BE2C (cell line): ENCODE data around the gene CAPN3.

Source experiments
- DNase-seq: peaks from one replicate; pipeline ENCODE4 v3.0.0-alpha.2; 2020
- H3K27me3 ChIP-seq: fragments of 250-450 bp; sonication (Bioruptor Pico); 2 replicates; pipeline ENCODE4 v1.5.1; 2020; ENCODE audit warnings: mild to moderate bottlenecking
- H3K36me3 ChIP-seq: fragments of 250-450 bp; sonication (Bioruptor Pico); 2 replicates; pipeline ENCODE4 v1.5.1; 2020; ENCODE audit warnings: mild to moderate bottlenecking
- H3K4me1 ChIP-seq: fragments of 250-450 bp; sonication (Bioruptor Pico); 2 replicates; pipeline ENCODE4 v1.5.1; 2020
- H3K4me3 ChIP-seq: 2 replicates; pipeline ENCODE4 v1.5.1; 2011; ENCODE audit warnings: low read depth, low read length
- H3K9me3 ChIP-seq: fragments of 250-450 bp; sonication (Bioruptor Pico); 2 replicates; pipeline ENCODE4 v1.5.1; 2020
- TF ChIP-seq, protein P1 (sequence below): IDR thresholded peaks from 2 replicates; pipeline ENCODE4 v1.5.1; 2012; ENCODE audit warnings: mild to moderate bottlenecking, low read depth, low read length

The CAPN3 gene

DNA sequence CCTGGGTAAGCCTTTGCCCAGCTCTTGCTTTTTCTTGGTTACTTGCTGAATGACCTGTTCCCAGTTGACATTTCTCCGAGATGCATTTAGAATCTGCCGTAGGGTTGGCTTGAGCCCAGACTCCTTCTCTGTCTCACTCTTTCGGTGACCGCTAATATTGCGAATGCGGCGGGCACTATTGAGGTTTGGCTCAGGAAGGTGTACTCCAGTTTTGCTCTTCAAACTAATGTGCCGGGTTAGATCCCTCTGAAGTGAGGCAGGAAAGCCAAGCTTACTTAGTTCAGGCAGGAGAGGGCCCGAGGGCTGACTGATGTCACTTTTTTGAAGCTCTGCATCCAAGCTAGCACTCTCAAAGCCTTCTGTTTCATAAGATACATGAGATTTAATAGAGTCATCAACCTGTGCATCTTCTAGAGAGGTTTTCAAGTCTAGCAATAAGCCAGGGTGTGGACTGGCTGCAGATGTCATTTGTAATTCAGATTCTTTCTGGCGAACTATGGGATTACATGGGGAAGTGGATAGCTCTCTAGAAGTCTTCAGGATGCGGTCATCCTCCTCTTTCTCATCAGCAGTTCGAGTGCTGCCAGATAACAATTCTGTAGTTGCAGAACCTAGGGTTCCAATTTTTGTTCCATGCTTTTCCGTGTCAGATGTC is 90.6 kb downstream of the CAPN3 start:
- DNase-seq: no peak
- no peaks in the 10 kb centered on the region for H3K9me3 ChIP-seq
- H3K4me1 ChIP-seq: no peaks in the 10 kb centered on the region
- TF ChIP-seq, protein P1, sequence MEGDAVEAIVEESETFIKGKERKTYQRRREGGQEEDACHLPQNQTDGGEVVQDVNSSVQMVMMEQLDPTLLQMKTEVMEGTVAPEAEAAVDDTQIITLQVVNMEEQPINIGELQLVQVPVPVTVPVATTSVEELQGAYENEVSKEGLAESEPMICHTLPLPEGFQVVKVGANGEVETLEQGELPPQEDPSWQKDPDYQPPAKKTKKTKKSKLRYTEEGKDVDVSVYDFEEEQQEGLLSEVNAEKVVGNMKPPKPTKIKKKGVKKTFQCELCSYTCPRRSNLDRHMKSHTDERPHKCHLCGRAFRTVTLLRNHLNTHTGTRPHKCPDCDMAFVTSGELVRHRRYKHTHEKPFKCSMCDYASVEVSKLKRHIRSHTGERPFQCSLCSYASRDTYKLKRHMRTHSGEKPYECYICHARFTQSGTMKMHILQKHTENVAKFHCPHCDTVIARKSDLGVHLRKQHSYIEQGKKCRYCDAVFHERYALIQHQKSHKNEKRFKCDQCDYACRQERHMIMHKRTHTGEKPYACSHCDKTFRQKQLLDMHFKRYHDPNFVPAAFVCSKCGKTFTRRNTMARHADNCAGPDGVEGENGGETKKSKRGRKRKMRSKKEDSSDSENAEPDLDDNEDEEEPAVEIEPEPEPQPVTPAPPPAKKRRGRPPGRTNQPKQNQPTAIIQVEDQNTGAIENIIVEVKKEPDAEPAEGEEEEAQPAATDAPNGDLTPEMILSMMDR: no peak
- no peaks in the 10 kb centered on the region for H3K27me3 ChIP-seq
- H3K4me3 ChIP-seq: no peak overlapping the region
- peaks cover 49% of the 10 kb centered on the region for H3K36me3 ChIP-seq

GRCh38 chr15:42450425-42450790 is 91.1 kb downstream of the CAPN3 start:
- TF ChIP-seq, protein P1: no peak
- no peak for DNase-seq
- H3K27me3 ChIP-seq: no peaks in the 10 kb centered on the region
- no peaks in the 10 kb centered on the region for H3K9me3 ChIP-seq
- H3K4me1 ChIP-seq: no peaks in the 10 kb centered on the region
- H3K4me3 ChIP-seq: no peak overlapping the region
- H3K36me3 ChIP-seq: peaks cover 45% of the 10 kb centered on the region

- Histone ChIP-seq H3K9me3 (no peaks in the 10 kb centered on the region), H3K4me3 (no peak overlapping the region), H3K4me1 (peaks cover 11% of the 10 kb centered on the region), H3K36me3 (peaks cover 18% of the 10 kb centered on the region), H3K27me3 (no peaks in the 10 kb centered on the region)
- TF ChIP-seq, protein P1: no peak
- no peak for DNase-seq
Measured at GRCh38 chr15:42453826-42454225, 94.5 kb downstream of the CAPN3 start.

DNA sequence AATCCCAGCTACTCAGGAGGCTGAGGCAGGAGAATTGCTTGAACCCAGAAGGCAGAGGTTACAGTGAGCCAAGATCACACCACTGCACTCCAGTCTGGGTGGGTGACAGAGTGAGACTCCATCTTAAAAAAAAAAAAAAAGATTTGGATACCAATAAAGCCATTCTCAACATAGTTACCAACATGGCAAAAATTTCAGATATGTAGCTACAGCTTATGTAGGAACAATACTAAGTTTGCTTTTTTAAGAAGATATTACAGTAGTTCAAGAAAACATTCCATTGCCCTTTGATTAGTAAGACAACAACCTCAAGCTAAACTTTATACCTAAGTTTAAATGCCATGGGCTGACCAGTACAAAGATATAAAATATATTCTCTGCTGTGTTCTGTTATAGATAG is 97.2 kb downstream of the CAPN3 start:
- peaks cover 11% of the 10 kb centered on the region for H3K4me1 ChIP-seq
- TF ChIP-seq, protein P1: no peak
- H3K27me3 ChIP-seq: no peaks in the 10 kb centered on the region
- DNase-seq: no peak
- H3K4me3 ChIP-seq: no peak overlapping the region; the same call in 1 of the 2 replicates
- H3K36me3 ChIP-seq: peaks cover 3% of the 10 kb centered on the region
- H3K9me3 ChIP-seq: no peaks in the 10 kb centered on the region

GRCh38 chr15:42456971-42457370 is 97.7 kb downstream of the CAPN3 start:
- Histone ChIP-seq H3K36me3 (no peaks in the 10 kb centered on the region; the same call in 1 of the 2 replicates), H3K27me3 (no peaks in the 10 kb centered on the region), H3K9me3 (no peaks in the 10 kb centered on the region), H3K4me3 (peak overlapping the region; percentile 11; the same call in 1 of the 2 replicates), H3K4me1 (peaks cover 11% of the 10 kb centered on the region)
- DNase-seq: peak; percentile 45
- TF ChIP-seq, protein P1: no peak
